ENCODE measurements around the gene CAT.

The CAT gene

GRCh38 chr11:34454308-34455032, 15.7 kb downstream of the CAT start:
- no peak overlapping the region for H3K4me3 ChIP-seq (ENCODE audit: insufficient read depth, low read depth, low read length)
- H3K27ac ChIP-seq (ENCODE audit: insufficient read depth, low read depth, low read length, poor library complexity, severe bottlenecking) = no peak overlapping the region
- no peaks in the 10 kb centered on the region for H3K27me3 ChIP-seq (ENCODE audit: control insufficient read depth, insufficient read depth, low read length, poor library complexity, severe bottlenecking)
- no peaks in the 10 kb centered on the region for H3K36me3 ChIP-seq (ENCODE audit: control insufficient read depth, insufficient read depth, low read length)
- H3K4me1 ChIP-seq (ENCODE audit: control insufficient read depth, insufficient read depth, low read length) = no peaks in the 10 kb centered on the region
- WGBS, 2 experiments = 86 to 93% methylated on average over 1 of the region's 1 CpG
- no peaks in the 10 kb centered on the region for H3K9me3 ChIP-seq (ENCODE audit: control insufficient read depth, low read length)

- Histone ChIP-seq H3K36me3 (ENCODE audit: control insufficient read depth, insufficient read depth, low read length) (no peaks in the 10 kb centered on the region), H3K9me3 (ENCODE audit: control insufficient read depth, low read length) (no peaks in the 10 kb centered on the region), H3K27me3 (ENCODE audit: control insufficient read depth, insufficient read depth, low read length, poor library complexity, severe bottlenecking) (no peaks in the 10 kb centered on the region), H3K4me3 (ENCODE audit: insufficient read depth, low read depth, low read length) (no peak overlapping the region), H3K4me1 (ENCODE audit: control insufficient read depth, insufficient read depth, low read length) (no peaks in the 10 kb centered on the region), H3K27ac (ENCODE audit: insufficient read depth, low read depth, low read length, poor library complexity, severe bottlenecking) (no peak overlapping the region)
- WGBS, 2 experiments = 93 to 94% methylated on average over 2 of the region's 2 CpGs
Observed at GRCh38 chr11:34457607-34458006, 18.9 kb downstream of the CAT start.

- Histone ChIP-seq H3K4me3 (ENCODE audit: insufficient read depth, low read depth, low read length) (no peak overlapping the region), H3K9me3 (ENCODE audit: control insufficient read depth, low read length) (no peaks in the 10 kb centered on the region), H3K27ac (ENCODE audit: insufficient read depth, low read depth, low read length, poor library complexity, severe bottlenecking) (no peak overlapping the region), H3K36me3 (ENCODE audit: control insufficient read depth, insufficient read depth, low read length) (no peaks in the 10 kb centered on the region), H3K27me3 (ENCODE audit: control insufficient read depth, insufficient read depth, low read length, poor library complexity, severe bottlenecking) (no peaks in the 10 kb centered on the region), H3K4me1 (ENCODE audit: control insufficient read depth, insufficient read depth, low read length) (no peaks in the 10 kb centered on the region)
- 54 to 56% methylated on average over 4 of the region's 4 CpGs for WGBS, 2 experiments
Observed at GRCh38 chr11:34458525-34458924, 19.8 kb downstream of the CAT start.

- no peaks in the 10 kb centered on the region for H3K36me3 ChIP-seq (ENCODE audit: control insufficient read depth, insufficient read depth, low read length)
Observed at GRCh38 chr11:34459507-34460162, 20.9 kb downstream of the CAT start.

GRCh38 chr11:34460278-34460677, 21.5 kb downstream of the CAT start:
- H3K27ac ChIP-seq (ENCODE audit: insufficient read depth, low read depth, low read length, poor library complexity, severe bottlenecking) = no peak overlapping the region
- H3K4me1 ChIP-seq (ENCODE audit: control insufficient read depth, insufficient read depth, low read length) = no peaks in the 10 kb centered on the region
- no peaks in the 10 kb centered on the region for H3K27me3 ChIP-seq (ENCODE audit: control insufficient read depth, insufficient read depth, low read length, poor library complexity, severe bottlenecking)
- H3K9me3 ChIP-seq (ENCODE audit: control insufficient read depth, low read length) = no peaks in the 10 kb centered on the region
- H3K4me3 ChIP-seq (ENCODE audit: insufficient read depth, low read depth, low read length) = no peak overlapping the region
- 90 to 93% methylated on average over 4 of the region's 4 CpGs for WGBS, 2 experiments
- no peaks in the 10 kb centered on the region for H3K36me3 ChIP-seq (ENCODE audit: control insufficient read depth, insufficient read depth, low read length)

More at GRCh38 chr11:34459507-34460162, 20.9 kb downstream of the CAT start:
- no peak overlapping the region for H3K4me3 ChIP-seq (ENCODE audit: insufficient read depth, low read depth, low read length)
- 93 to 94% methylated on average over 3 of the region's 3 CpGs for WGBS, 2 experiments
- H3K9me3 ChIP-seq (ENCODE audit: control insufficient read depth, low read length) = no peaks in the 10 kb centered on the region
- H3K27ac ChIP-seq (ENCODE audit: insufficient read depth, low read depth, low read length, poor library complexity, severe bottlenecking) = no peak overlapping the region
- no peaks in the 10 kb centered on the region for H3K27me3 ChIP-seq (ENCODE audit: control insufficient read depth, insufficient read depth, low read length, poor library complexity, severe bottlenecking)
- H3K4me1 ChIP-seq (ENCODE audit: control insufficient read depth, insufficient read depth, low read length) = no peaks in the 10 kb centered on the region

GRCh38 chr11:34461215-34461614, 22.5 kb downstream of the CAT start:
- no peaks in the 10 kb centered on the region for H3K4me1 ChIP-seq (ENCODE audit: control insufficient read depth, insufficient read depth, low read length)
- H3K4me3 ChIP-seq (ENCODE audit: insufficient read depth, low read depth, low read length) = no peak overlapping the region
- H3K27ac ChIP-seq (ENCODE audit: insufficient read depth, low read depth, low read length, poor library complexity, severe bottlenecking) = no peak overlapping the region
- H3K9me3 ChIP-seq (ENCODE audit: control insufficient read depth, low read length) = peaks cover 3% of the 10 kb centered on the region
- H3K36me3 ChIP-seq (ENCODE audit: control insufficient read depth, insufficient read depth, low read length) = no peaks in the 10 kb centered on the region
- H3K27me3 ChIP-seq (ENCODE audit: control insufficient read depth, insufficient read depth, low read length, poor library complexity, severe bottlenecking) = no peaks in the 10 kb centered on the region
- 89 to 93% methylated on average over 14 of the region's 14 CpGs for WGBS, 2 experiments

GRCh38 chr11:34464591-34465051, 25.9 kb downstream of the CAT start:
- no peaks in the 10 kb centered on the region for H3K36me3 ChIP-seq (ENCODE audit: control insufficient read depth, insufficient read depth, low read length)
- no peak overlapping the region for H3K4me3 ChIP-seq (ENCODE audit: insufficient read depth, low read depth, low read length)
- no peaks in the 10 kb centered on the region for H3K4me1 ChIP-seq (ENCODE audit: control insufficient read depth, insufficient read depth, low read length)
- H3K9me3 ChIP-seq (ENCODE audit: control insufficient read depth, low read length) = peaks cover 3% of the 10 kb centered on the region
- H3K27me3 ChIP-seq (ENCODE audit: control insufficient read depth, insufficient read depth, low read length, poor library complexity, severe bottlenecking) = no peaks in the 10 kb centered on the region
- no peak overlapping the region for H3K27ac ChIP-seq (ENCODE audit: insufficient read depth, low read depth, low read length, poor library complexity, severe bottlenecking)
- WGBS, 2 experiments = 89 to 92% methylated on average over 7 of the region's 7 CpGs

- Histone ChIP-seq H3K27ac (ENCODE audit: insufficient read depth, low read depth, low read length, poor library complexity, severe bottlenecking) (no peak overlapping the region), H3K27me3 (ENCODE audit: control insufficient read depth, insufficient read depth, low read length, poor library complexity, severe bottlenecking) (no peaks in the 10 kb centered on the region), H3K4me1 (ENCODE audit: control insufficient read depth, insufficient read depth, low read length) (no peaks in the 10 kb centered on the region), H3K36me3 (ENCODE audit: control insufficient read depth, insufficient read depth, low read length) (no peaks in the 10 kb centered on the region), H3K9me3 (ENCODE audit: control insufficient read depth, low read length) (peaks cover 3% of the 10 kb centered on the region), H3K4me3 (ENCODE audit: insufficient read depth, low read depth, low read length) (no peak overlapping the region)
- 62 to 68% methylated on average over 2 of the region's 3 CpGs for WGBS, 2 experiments
Observed at GRCh38 chr11:34466802-34467488, 28.2 kb downstream of the CAT start.

- 79 to 86% methylated on average over 8 of the region's 8 CpGs for WGBS, 2 experiments
- no peaks in the 10 kb centered on the region for H3K4me1 ChIP-seq (ENCODE audit: control insufficient read depth, insufficient read depth, low read length)
- no peak overlapping the region for H3K27ac ChIP-seq (ENCODE audit: insufficient read depth, low read depth, low read length, poor library complexity, severe bottlenecking)
- H3K9me3 ChIP-seq (ENCODE audit: control insufficient read depth, low read length) = peaks cover 3% of the 10 kb centered on the region
- H3K36me3 ChIP-seq (ENCODE audit: control insufficient read depth, insufficient read depth, low read length) = no peaks in the 10 kb centered on the region
- no peak overlapping the region for H3K4me3 ChIP-seq (ENCODE audit: insufficient read depth, low read depth, low read length)
- no peaks in the 10 kb centered on the region for H3K27me3 ChIP-seq (ENCODE audit: control insufficient read depth, insufficient read depth, low read length, poor library complexity, severe bottlenecking)
Observed at GRCh38 chr11:34468209-34468841, 29.6 kb downstream of the CAT start.

Data from ectodermal cell (in vitro differentiated cells).